Activated CD4-positive, alpha-beta T cell treated with anti-CD3 and anti-CD28 coated beads, Interleukin-2, amount 50 U/mL, for 16 hours (primary cell): Measurements from ENCODE around the gene RFC5.
"Not testable (repeated sequence)": the region's sequence is repeated elsewhere in the genome, so short reads cannot be mapped to it uniquely, and the experiment has no call there.

ENCODE experiments used
- DNase-seq: peaks from one replicate; pipeline ENCODE4 v3.0.0-alpha.2; 2020

The RFC5 gene

GRCh38 chr12:118016424-118017264 lies at the start of gene RFC5:
Gene RFC5 (plus strand): TSS chr12:118016703. CDS start chr12:118016828, 125 bp downstream.
- peak; percentile 98 for DNase-seq

GRCh38 chr12:117967043-117967442 lies 49.5 kb upstream of the RFC5 start:
- DNase-seq, result no peak

GRCh38 chr12:117967512-117967911 lies 49.0 kb upstream of the RFC5 start:
- DNase-seq, result no peak

- no peak for DNase-seq
These were observed 48.2 kb upstream of the RFC5 start for GRCh38 chr12:117968151-117968789.

GRCh38 chr12:117968826-117969659 lies 47.5 kb upstream of the RFC5 start, which contains the start of gene KSR2:
Gene KSR2 (minus strand): TSS chr12:117968990. CDS start chr12:117968255, 735 bp downstream.
- DNase-seq, result peak; percentile 56

GRCh38 chr12:117970334-117970733 lies 46.2 kb upstream of the RFC5 start:
- no peak for DNase-seq

GRCh38 chr12:117972301-117972700 lies 44.2 kb upstream of the RFC5 start:
- DNase-seq, result no peak

- DNase-seq, result no peak
These were observed 41.5 kb upstream of the RFC5 start for GRCh38 chr12:117975006-117975405.

- DNase-seq, result no peak
These were observed 39.1 kb upstream of the RFC5 start for GRCh38 chr12:117977373-117977772.

GRCh38 chr12:117980616-117981015 lies 35.9 kb upstream of the RFC5 start:
- DNase-seq, result no peak

GRCh38 chr12:117981267-117981666 lies 35.2 kb upstream of the RFC5 start:
- DNase-seq, result no peak

- no peak for DNase-seq
These were observed 31.3 kb upstream of the RFC5 start for GRCh38 chr12:117985182-117985581.

- DNase-seq, result no peak
These were observed 29.6 kb upstream of the RFC5 start for GRCh38 chr12:117986705-117987469.

- no peak for DNase-seq
These were observed 21.7 kb upstream of the RFC5 start for GRCh38 chr12:117994551-117995438.

GRCh38 chr12:117998719-117999118 lies 17.8 kb upstream of the RFC5 start:
- no peak for DNase-seq

- DNase-seq, result not testable (repeated sequence)
These were observed 16.7 kb upstream of the RFC5 start for GRCh38 chr12:117999806-118000205.

GRCh38 chr12:118010903-118011302 lies 5.6 kb upstream of the RFC5 start:
- DNase-seq, result no peak

GRCh38 chr12:118011377-118011776 lies 5.1 kb upstream of the RFC5 start:
- no peak for DNase-seq

GRCh38 chr12:118011961-118012360 lies 4.5 kb upstream of the RFC5 start:
- no peak for DNase-seq

- no peak for DNase-seq
These were observed 3.2 kb upstream of the RFC5 start for GRCh38 chr12:118013283-118013682.

GRCh38 chr12:118015306-118015705 lies 1.2 kb upstream of the RFC5 start:
- DNase-seq, result no peak
